ENCODE results near the gene MSRB2.

Gene MSRB2

DNA sequence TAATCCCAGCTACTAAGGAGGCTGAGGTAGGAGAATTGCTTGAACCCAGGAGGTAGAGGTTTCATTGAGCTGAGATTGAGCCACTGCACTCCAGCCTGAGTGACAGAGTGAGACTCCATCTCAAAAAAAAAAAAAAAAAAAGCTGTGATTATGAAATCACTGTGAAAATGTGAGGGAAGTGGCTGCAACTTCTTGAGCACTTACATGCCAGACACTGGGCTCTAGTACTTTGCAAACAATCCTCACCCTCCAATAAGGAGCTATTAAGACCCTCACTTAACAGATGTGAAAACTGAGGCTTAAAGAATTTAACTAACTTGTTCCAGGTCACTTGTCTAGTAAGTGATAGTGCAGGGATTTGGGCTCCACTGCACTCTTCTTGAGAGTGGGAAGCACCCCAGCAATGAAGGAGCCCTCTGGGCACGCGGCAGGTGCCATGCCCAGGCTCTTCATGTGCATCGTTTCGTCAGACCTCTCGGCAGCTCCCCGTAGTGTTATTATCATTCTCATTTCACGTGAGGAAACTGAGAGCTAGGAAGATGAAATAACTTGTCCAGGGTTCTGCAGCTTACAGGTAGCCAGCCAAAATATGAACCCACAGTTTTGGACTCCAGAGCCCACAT is 19.0 kb downstream of the MSRB2 start:
- no peak for DNase-seq

DNA sequence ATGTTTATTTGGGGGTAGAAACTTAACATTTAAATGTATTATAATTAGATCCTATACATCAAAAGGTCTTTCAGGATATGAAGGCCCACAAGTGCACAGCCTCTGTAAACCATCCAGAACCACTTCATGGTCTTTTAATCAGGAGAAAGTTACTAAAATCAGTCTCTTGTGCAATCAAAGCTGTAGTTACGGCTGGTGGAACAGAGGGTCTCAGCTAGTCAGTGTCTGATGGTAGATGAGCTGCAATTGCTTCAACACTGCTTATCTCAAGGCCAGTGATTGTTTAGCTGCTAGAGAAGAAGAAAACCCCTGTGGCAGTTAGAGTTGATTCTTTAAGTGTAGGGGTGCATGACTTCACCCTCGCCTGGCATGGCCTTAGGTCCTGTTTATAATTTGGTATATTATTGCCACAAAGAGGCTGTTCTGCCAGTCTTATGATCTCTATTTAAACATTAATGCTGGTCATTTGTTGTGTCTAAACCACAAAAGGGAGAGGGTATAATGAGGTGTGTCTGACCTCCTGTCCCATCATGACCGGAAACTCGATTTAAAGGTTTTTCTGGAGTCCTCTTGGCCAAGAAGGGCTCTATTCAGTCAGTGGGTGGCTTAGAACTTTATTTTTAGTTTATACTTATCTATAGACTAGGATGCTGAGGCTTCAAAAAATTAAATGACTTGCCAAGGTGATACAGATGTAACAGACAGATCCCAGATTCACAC is 21.3 kb downstream of the MSRB2 start:
- DNase-seq, result no peak

DNA sequence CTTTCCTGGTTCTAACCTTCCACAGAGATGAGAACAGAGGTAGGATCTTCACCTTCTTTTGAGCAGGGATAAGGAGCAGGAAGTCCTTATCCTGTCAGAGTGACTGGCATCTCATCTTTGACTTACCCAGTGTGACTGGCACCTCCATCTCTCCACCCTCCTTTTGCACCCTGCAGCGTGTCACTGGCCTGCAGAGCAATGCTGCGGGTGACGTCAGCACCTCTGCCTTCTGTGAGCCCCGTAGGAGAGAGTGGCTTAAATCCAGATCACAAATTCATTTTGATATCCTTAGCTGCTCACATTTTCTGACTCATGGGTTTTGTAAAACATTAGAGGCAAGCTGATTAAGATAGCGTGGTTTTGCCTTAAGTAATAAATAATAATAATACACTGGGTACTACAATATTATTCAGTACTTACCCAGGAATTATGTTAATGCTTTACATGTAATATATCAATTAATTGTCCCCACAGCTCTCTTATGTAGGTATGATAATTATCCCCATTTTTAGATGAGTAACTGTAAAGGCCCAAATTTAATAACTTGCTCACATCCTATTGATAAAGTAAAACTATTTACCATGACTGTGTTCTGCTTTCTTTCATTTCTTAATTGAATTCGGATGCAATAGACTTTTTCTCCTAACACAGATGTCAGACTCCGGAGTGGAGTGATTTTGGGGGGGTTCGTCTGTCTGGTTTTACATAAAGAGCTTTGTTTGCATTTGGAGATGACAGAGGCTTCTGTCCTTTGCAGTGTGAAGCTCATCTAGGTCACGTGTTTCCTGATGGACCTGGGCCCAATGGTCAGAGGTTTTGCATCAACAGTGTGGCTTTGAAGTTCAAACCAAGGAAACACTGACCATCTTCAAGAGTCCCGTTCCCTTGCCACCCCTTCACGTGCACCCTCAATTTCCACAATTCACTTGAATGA is 24.9 kb downstream of the MSRB2 start:
- DNase-seq, result no peak

DNA sequence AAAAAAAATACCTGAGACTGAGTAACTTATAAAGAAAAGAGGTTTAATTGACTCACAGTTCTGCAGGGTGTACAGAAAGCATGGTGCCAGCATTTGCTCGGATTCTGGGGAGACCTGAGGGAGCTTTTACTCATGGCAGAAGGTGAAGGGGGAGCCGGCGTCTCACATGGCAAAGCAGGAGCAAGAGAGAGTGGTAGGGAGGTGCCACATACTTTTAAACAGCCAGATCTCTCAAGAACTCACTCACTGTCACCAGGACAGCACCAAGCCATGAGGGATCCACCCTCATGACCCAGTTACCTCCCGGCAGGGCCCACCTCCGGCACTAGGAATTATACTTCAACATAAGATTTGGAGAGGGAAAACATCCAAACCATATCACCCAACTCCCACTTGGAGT is 25.8 kb downstream of the MSRB2 start:
- no peak for DNase-seq

DNA sequence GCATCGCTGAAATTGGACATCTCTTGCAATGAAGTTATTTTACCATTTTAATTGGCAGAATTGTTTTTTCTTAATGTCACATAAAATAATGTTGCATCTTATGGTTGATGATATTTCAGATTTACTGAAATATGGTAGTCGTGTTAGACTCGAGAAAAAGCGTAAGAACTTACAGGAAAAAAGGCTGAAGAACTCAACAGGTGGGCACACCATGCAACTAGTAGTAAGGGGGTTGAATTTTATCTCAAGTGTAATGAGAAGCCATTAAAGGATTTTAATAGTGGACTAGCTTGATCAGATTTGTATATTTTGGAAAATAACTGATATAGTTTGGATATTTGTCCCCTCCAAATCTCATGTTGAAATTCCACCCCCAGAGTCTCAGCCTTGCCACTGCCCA is 41.1 kb downstream of the MSRB2 start:
- DNase-seq, result no peak

DNA sequence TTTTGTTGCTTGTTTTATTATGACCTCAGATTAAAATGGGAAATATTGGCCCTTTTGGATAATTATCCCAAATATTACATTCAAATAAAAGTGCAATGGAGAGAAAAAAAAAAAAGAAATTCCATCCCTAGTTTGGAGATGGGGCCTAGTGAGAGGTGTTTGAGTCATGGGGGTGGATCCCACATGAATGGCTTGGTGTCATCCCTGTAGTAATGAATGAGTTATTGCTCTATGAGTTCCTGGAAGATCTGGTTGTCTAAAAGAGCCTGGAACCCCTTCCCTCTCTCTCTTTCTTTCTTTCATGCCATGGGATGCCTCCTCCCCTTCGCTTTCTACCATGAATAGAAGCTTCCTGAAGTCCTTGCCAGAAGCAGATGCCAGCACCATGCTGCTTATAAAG is 44.3 kb downstream of the MSRB2 start:
- no peak for DNase-seq

DNA sequence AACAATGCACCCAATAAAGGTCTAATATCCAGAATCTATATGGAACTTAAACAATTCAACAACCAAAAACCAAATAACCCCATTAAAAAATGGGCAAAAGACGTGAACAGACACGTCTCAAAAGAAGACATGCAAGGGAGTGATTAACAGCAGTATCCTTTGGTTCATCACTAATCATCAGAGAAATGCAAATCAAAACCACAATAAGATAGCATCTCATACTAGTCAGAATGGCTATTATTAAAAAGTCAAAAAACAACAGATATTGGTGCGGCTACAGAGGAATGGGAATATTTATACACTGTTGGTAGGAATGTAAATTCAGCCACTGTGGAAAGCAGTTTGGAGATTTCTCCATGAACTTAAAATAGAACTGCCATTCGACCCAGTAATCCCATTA is 46.6 kb downstream of the MSRB2 start:
- DNase-seq, result no peak

DNA sequence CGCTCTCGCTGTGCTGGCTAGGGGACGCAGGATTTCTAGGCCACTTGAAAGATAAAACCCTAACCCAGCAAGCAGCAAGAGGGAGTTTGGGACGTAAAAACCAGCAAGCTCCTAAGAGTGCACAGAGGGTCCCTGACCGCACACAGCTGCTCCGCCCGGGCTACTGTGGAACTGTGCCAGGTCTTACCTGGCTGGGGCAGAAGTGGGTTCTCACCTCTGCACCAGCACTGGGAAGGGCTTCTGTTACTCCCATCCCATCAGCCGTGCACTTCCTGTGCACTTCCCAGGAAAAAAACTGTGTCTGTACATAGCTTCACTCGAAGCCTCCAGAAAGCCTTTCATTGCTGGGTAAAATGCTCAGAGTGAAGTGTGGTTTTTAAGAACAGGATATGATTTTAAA is 50.9 kb downstream of the MSRB2 start:
- no peak for DNase-seq

DNA sequence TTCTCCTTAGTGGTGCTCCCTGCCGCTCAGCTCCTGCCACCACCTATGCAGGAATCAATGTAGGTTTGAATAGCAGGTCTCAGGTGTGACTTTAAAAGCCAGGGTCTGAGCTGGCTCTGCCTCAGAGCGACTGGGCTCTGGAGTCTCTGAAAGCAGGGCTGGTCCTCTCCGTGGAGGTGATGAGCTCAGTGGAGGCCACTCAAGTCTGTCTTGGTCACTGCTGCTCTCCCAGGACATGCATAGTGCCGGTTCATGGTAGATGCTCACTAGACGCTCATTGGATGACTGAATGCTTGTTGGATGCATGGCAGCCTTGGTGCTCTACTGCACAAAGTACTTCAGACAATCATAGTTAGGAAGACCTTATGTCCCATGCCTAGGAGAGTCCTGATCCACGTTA is 51.7 kb downstream of the MSRB2 start:
- DNase-seq, result no peak

DNA sequence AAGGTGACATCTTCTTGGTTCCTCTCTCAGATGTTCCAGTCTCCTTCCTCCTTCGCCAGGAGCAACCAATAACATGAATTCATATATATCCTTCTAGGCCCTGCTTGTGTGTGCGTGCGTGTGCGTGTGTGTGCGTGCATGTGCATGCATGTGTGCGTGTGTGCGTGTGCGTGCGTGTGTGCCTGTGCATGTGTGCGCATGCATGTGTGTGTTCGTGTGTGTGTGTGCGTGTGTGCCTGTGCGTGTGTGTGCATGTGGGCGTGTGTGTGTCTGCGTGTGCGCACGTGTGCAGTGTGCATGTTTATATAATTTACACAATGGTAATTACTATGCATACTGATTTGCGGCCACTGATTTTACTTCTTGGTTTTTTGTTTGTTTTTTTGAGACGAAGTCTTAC is 52.8 kb downstream of the MSRB2 start:
- DNase-seq, result no peak

DNA sequence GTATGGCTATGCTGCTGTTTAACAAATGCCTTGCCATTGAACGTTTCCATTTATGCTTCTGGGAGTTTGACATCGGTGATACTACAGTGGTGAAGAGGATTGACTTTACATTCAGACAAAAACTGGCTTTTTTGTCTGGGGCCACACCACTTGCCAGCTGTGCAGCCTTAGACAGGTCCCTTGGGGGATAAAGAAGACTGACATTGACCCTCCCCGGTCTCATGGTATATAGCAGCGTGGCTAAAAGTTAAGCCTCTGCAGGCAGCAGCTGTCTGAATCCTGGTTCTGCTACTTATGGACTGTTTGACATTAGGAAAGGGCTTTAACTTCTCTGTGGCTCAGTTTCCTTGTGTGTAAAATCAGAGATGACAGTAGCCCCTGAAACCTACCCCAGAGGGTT is 54.7 kb downstream of the MSRB2 start:
- no peak for DNase-seq

DNA sequence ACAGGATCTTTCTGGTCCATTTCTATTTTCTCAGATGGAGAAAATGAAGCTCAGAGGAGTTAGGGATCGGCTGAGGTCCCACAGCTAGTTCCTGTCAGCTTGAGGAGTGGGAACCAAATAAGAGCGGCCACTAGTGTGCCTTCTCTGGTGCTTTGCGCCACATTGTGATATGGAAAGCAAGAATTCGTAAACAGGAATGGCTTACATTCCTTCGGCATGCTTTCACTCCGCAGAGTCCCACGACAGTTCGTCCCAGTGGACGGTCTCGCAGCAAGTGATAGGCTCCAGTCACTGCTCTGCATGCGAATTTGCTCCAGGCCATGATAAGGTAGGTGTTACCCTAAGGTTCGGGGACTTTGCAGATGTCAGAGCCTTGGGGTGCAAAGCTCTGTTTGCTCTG is 55.2 kb downstream of the MSRB2 start:
- no peak for DNase-seq

DNA sequence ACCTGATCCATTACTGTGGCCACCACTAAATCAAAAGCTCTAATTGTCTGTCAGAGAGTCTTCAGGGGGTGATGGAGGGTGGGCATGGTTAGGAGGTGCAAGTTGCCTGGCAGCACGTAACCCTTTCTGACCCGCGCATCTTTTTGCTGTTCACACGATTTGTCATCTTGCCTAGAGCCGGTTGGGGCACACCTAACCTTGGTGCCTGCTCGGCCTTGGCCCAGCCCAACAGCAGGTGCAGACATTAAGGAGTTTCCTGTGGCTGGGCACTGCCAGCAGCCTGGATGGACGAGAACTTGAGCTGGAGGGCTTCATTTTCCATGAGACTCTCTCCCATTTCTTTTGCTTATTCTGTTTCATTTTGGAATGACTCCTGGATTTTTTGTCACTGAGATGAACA is 55.7 kb downstream of the MSRB2 start:
- DNase-seq, result no peak

DNA sequence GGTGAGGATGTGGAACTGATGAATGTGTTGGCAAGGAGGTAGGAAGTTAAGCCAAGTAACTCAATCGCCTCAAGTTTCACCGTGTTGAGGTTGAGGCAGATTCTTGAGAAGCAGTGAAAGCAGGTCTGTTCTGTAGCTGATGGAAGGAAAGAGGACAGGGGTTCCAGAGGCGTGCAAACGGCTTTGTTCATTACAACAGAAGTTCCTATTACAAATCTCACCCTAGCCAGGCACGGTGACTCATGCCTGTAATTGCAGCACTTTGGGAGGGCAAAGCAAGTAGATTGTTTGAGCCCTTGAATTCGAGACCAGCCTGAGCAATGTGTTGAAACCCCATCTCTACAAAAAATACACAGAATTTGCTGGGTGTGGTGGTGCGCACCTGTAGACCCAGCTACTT is 59.8 kb downstream of the MSRB2 start:
- DNase-seq, result no peak

DNA sequence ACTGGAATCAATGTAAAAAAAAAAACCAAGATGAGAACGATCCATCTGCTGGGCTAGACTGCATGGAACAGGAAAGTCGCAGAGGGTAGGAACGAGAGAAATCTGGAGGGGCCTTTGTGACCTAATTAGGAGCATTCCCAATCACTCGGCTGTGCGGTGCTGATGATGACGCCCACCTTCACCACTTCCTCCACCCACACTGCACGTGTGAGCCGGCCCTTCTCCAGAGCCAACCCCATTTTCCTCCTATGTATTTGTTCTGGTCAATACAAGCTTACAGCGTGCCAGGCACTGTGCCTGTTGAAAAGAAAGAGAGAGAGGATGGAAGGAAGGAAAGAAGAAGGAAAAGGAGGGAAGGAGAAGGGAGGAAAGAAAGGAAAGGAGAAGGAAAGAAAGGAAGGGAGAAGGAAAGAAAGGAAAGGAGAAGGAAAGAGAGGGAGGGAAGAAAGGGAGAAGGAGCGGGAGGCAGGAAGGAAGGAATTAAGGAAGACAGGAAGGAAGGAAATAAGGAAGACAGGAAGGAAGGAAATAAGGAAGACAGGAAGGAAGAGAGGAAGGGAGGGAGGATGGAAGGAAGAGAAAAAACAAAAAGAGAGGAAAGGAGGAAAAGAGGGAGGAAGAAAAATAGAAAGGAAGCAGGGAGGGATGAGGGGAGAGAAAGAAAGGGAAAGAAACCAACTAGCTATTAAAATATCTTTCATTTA is 61.2 kb downstream of the MSRB2 start:
- no peak for DNase-seq

DNA sequence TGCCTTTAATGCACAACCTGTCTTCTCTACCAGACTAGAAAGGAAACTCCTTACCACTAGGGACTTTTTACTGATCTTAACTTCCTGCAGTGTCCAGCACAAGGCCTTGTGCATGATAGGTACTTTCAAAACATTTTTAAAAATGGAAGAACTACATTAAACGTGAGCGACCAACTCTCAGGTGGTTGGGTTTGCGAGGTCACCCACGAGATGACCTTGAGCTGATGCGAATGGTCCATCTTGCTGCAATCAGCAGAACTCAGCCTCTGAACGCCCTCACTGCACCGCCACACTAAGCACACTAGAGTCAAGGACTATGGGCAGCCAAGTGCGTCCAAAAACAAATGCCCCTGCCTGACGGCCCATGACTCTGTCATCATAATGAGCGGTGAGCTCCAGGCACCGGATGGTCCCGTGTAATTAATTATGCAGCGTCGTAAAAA is 61.9 kb downstream of the MSRB2 start:
- DNase-seq, result no peak

DNA sequence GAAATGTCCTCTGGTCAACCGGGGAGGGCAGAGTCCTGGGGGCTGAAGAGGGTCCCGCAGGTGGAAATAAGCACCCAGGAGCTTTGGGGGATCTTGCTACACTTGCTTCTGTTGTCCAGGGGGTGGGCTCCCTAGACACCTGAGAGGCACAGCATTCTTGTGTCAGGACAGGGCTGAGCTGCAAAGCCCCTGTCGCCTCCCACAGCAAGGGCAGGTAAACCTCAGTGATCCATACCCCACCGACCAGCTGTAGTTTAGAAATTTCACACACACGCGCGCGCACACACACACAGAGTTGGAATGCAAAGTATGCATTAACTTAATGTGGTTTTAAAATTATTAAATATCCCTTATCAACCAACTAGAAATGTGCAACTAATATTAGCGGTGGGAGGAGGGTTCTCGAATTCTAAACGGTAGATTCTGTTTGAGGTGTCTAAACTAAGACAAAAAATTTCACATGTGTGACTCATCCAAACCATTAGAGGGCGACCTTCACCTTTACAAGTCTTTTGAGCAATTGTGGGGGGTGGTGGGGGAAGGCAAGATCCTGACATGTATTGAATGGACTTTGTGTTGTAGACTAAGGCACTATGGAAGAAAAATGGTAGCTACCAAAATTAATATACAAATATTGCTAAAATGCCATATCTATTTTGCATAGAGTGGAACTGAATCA is 62.5 kb downstream of the MSRB2 start:
- peak; percentile 31 for DNase-seq

DNA sequence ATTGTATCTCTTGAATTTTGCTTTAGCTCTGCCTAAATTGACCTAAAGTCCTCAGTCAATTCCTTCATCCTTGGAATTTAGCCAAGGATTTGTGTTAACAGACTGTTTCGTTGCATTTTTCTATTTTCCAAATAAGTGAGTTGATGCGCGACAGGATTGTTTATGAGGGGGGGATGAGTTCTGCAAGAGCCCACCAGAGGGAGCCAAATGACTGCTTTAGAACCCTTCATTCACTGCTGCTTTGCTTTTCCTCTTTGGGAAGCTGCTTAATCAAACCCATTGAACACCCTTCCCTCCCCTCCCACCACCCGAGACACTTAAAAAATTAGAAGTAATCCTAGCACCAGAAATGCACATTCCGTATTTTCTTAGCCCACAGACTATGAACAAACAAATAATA is 63.0 kb downstream of the MSRB2 start:
- peak; percentile 46 for DNase-seq

DNA sequence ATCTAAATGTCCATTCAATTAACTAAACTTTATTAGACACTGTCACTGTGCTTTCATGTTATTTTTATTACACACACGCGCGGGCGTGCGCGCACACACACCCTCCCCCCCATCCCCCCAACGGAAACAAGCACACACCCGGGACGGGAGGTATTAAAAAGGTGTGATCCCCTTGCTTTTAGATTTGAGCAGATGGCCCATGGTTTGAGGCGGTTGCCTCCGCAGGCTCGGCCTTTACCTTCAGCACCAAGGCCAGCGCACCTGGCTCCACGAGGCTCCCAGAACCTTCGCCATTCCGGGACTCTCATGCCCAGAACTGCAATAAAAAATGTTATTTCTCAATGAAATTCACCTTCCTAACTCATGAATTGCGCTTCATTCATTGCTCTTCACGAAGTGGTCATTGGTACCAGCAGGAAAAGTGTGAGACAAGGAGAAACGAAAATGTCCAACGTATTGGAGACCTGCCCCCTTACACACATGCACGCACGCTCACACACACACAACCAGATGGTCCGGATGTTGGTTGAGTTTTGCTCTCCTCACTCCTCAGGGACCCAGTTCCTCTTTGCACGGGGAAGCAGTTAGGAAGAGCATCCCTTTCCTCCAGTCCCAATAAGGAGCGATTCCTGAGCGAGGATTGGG is 76.0 kb downstream of the MSRB2 start:
- DNase-seq, result no peak

Measured in activated CD4-positive, alpha-beta T cell treated with anti-CD3 and anti-CD28 coated beads, Interleukin-2, amount 50 U/mL, for 16 hours (primary cell).